Prostate gland (tissue), 2 donors: ENCODE data around the gene ATP5F1E.

Experiments
- CTCF ChIP-seq, 4 experiments: fragments of 200-600 bp in 2 of 4; fragments of 450-650 bp in 2 of 4; sonication (generic) in 2 of 4; IDR thresholded peaks; 1 replicate in 3 of 4; 2 replicates in 1 of 4; pipeline ENCODE4 v1.5.1; 2016 to 2019; ENCODE audit warnings: antibody characterized with exemption in 4 of 4, mild to moderate bottlenecking in 2 of 4, moderate library complexity in 2 of 4
- POLR2A ChIP-seq: fragments of 450-650 bp; IDR thresholded peaks from one replicate; pipeline ENCODE4 v1.6.1; 2016; ENCODE audit warnings: antibody characterized with exemption, mild to moderate bottlenecking

DNA sequence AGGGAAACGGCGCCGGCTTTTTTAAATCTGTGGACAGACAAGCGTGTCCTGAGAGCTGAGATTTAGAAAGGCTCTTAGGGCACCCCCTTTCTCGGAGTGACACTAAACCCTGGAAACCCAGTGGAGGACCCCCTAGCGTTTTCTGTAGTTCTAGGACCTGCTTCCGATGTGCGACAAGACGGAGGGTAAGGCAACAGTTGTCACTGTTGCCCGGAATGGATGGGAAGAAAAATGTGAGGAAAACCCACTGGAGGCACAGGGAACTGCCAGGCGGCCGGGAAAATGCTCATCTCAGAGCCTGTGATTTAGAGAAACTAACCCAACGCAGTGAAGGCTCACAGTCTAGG lies 551 bp upstream of the ATP5F1E start:
- TF ChIP-seq CTCF (IDR thresholded peaks at IDR 0.05) (peak in 1 of 4 experiments; percentile 3), POLR2A (no peak)
